H1 (cell line): ENCODE data around the gene MAPK8IP3. TPM values are rescaled to one million over a fixed set of nuclear protein-coding genes. Genes with fewer than 3 reads are reported as not detected.

ENCODE experiments used
- CTCF ChIA-PET: fragments of 300-600 bp; sonication (Branson Sonifier 250); formaldehyde crosslinking; loops from one replicate; lab custom pipeline; 2021; ENCODE audit not compliant: partially characterized antibody; lab: Charles Lee
- POLR2A ChIA-PET: fragments of 300-600 bp; sonication (Branson Sonifier 250); formaldehyde crosslinking; loops from one replicate; lab custom pipeline; 2021; ENCODE audit warnings: inconsistent platforms; ENCODE audit not compliant: partially characterized antibody; lab: Charles Lee
- DNase-seq, 2 experiments: peaks; one replicate each; pipeline versions ENCODE4 v3.0.0 to v3.0.0-alpha.2; 2010 to 2022; ENCODE audit warnings: low spot score in 2 of 2, low read depth in 1 of 2, mixed read lengths in 1 of 2
- FAIRE-seq: peaks from 2 replicates; lab custom pipeline; 2011; peaks lifted over from hg19 to GRCh38; lab: Jason Lieb, UNC
- H2AFZ ChIP-seq: 2 replicates; pipeline ENCODE4 v1.8.1; 2012; ENCODE audit warnings: low read length, inconsistent platforms
- H2AK5ac ChIP-seq: 2 replicates; pipeline ENCODE4 v1.6.1; 2013; ENCODE audit warnings: low read depth, low read length
- H2BK120ac ChIP-seq: replicated peaks from 2 replicates; pipeline ENCODE3; 2013; ENCODE audit warnings: low read depth, low read length, inconsistent platforms
- H2BK12ac ChIP-seq: 2 replicates; pipeline ENCODE4 v1.6.1; 2013; ENCODE audit warnings: low read depth, low read length
- H2BK15ac ChIP-seq: 2 replicates; pipeline ENCODE4 v1.6.1; 2013; ENCODE audit warnings: low read length
- H2BK20ac ChIP-seq: 2 replicates; pipeline ENCODE4 v1.6.1; 2013; ENCODE audit warnings: low read length
- H2BK5ac ChIP-seq: 2 replicates; pipeline ENCODE4 v1.6.1; 2013; ENCODE audit warnings: low read depth, low read length
- H3K14ac ChIP-seq: 2 replicates; pipeline ENCODE4 v1.6.1; 2013; ENCODE audit warnings: inconsistent platforms; ENCODE audit not compliant: insufficient read length
- H3K18ac ChIP-seq: 2 replicates; pipeline ENCODE4 v1.6.1; 2013; ENCODE audit warnings: low read length; ENCODE audit errors: extremely low read depth
- H3K23ac ChIP-seq: 2 replicates; pipeline ENCODE4 v1.6.1; 2013; ENCODE audit warnings: inconsistent platforms; ENCODE audit not compliant: insufficient read length
- H3K23me2 ChIP-seq: 2 replicates; pipeline ENCODE4 v1.6.1; 2013; ENCODE audit warnings: low read depth, low read length
- H3K27ac ChIP-seq: 2 replicates; pipeline ENCODE4 v1.6.1; 2011; ENCODE audit warnings: low read depth, low read length, inconsistent platforms
- H3K27me3 ChIP-seq, 4 experiments: replicated peaks in 1 of 4; 1 replicate in 1 of 4; 2 replicates in 3 of 4; pipeline versions ENCODE4 v1.6.1 to v1.8.1; 2011 to 2013; ENCODE audit warnings: low read length in 3 of 4, mild to moderate bottlenecking in 3 of 4, inconsistent platforms in 2 of 4, mixed read lengths in 2 of 4, moderate library complexity in 1 of 4; ENCODE audit not compliant: control insufficient read depth in 3 of 4, insufficient read depth in 3 of 4; ENCODE audit errors: extremely low read depth in 1 of 4
- H3K36me3 ChIP-seq, 4 experiments: 2 replicates each; pipeline versions ENCODE4 v1.6.1 to v1.8.1; 2011 to 2013; ENCODE audit warnings: mild to moderate bottlenecking in 4 of 4, low read length in 3 of 4, moderate library complexity in 2 of 4, control low read depth in 1 of 4, inconsistent platforms in 1 of 4; ENCODE audit not compliant: insufficient read depth in 4 of 4, control insufficient read depth in 2 of 4
- H3K4ac ChIP-seq: replicated peaks from 2 replicates; pipeline ENCODE3; 2013; ENCODE audit warnings: low read length, low read depth, mixed read lengths, inconsistent platforms; ENCODE audit not compliant: insufficient read length
- H3K4me1 ChIP-seq, 4 experiments: replicated peaks in 1 of 4; 1 replicate in 1 of 4; 2 replicates in 3 of 4; pipeline versions ENCODE4 v1.6.1 to v1.8.1; 2011 to 2013; ENCODE audit warnings: low read length in 3 of 4, inconsistent platforms in 2 of 4, mixed read lengths in 1 of 4; ENCODE audit not compliant: insufficient read depth in 4 of 4, control insufficient read depth in 3 of 4
- H3K4me2 ChIP-seq, 2 experiments: 2 replicates each; pipeline versions ENCODE4 v1.6.1 to v1.8.1; 2011 to 2013; ENCODE audit warnings: low read depth in 2 of 2, low read length in 2 of 2, control low read depth in 1 of 2, inconsistent platforms in 1 of 2, mild to moderate bottlenecking in 1 of 2; ENCODE audit not compliant: insufficient read depth in 1 of 2
- H3K4me3 ChIP-seq, 4 experiments: fragments of 200-600, 300-600 bp in 1 of 4; sonication (generic), shearing (Covaris generic), sonication (Bioruptor Twin) in 1 of 4; 2 replicates each; pipeline versions ENCODE4 v1.5.1 to v1.8.1; 2011 to 2016; ENCODE audit warnings: low read length in 4 of 4, low read depth in 3 of 4, control low read depth in 2 of 4, inconsistent platforms in 2 of 4, mild to moderate bottlenecking in 2 of 4, mixed read lengths in 1 of 4, moderate library complexity in 1 of 4; ENCODE audit not compliant: insufficient read depth in 2 of 4; ENCODE audit errors: extremely low read depth in 1 of 4
- H3K56ac ChIP-seq: replicated peaks from 2 replicates; pipeline ENCODE3; 2013; ENCODE audit warnings: low read depth, mild to moderate bottlenecking, mixed read lengths, low read length, inconsistent platforms; ENCODE audit not compliant: insufficient read length
- H3K79me1 ChIP-seq: 2 replicates; pipeline ENCODE4 v1.6.1; 2013; ENCODE audit warnings: low read depth, low read length, control low read depth
- H3K79me2 ChIP-seq, 2 experiments: 2 replicates each; pipeline versions ENCODE4 v1.6.1 to v1.8.1; 2012 to 2013; ENCODE audit warnings: low read length in 2 of 2, mild to moderate bottlenecking in 2 of 2, inconsistent platforms in 1 of 2; ENCODE audit not compliant: insufficient read depth in 2 of 2, control insufficient read depth in 1 of 2
- H3K9ac ChIP-seq, 4 experiments: replicated peaks in 1 of 4; 1 replicate in 1 of 4; 2 replicates in 3 of 4; pipeline versions ENCODE4 v1.6.1 to v1.8.1; 2011 to 2013; ENCODE audit warnings: low read depth in 3 of 4, low read length in 3 of 4, control low read depth in 2 of 4, mild to moderate bottlenecking in 2 of 4, moderate library complexity in 2 of 4, inconsistent platforms in 1 of 4; ENCODE audit errors: extremely low read depth in 1 of 4
- H3K9me3 ChIP-seq, 2 experiments: 2 replicates each; pipeline versions ENCODE4 v1.6.1 to v1.8.1; 2012 to 2013; ENCODE audit warnings: mild to moderate bottlenecking in 2 of 2, moderate library complexity in 2 of 2, control low read depth in 1 of 2, inconsistent platforms in 1 of 2, low read depth in 1 of 2, low read length in 1 of 2, mixed read lengths in 1 of 2; ENCODE audit not compliant: insufficient read depth in 2 of 2
- H4K20me1 ChIP-seq, 2 experiments: replicated peaks in 1 of 2; 2 replicates each; pipeline versions ENCODE3 to v1.8.1; 2011 to 2013; ENCODE audit warnings: inconsistent platforms in 2 of 2, low read length in 2 of 2, mild to moderate bottlenecking in 1 of 2; ENCODE audit not compliant: insufficient read depth in 2 of 2, control insufficient read depth in 1 of 2
- H4K5ac ChIP-seq: 2 replicates; pipeline ENCODE4 v1.6.1; 2013; ENCODE audit warnings: low read length, low read depth, mixed read lengths, inconsistent platforms; ENCODE audit not compliant: insufficient read length
- H4K8ac ChIP-seq: 2 replicates; pipeline ENCODE4 v1.8.0; 2013; ENCODE audit warnings: mild to moderate bottlenecking, moderate library complexity, low read length, inconsistent platforms; ENCODE audit not compliant: insufficient read depth; ENCODE audit errors: extremely low read depth
- H4K91ac ChIP-seq: replicated peaks from 2 replicates; pipeline ENCODE3; 2013; ENCODE audit warnings: low read length, mixed read lengths, inconsistent platforms; ENCODE audit not compliant: insufficient read length
- BCL11A ChIP-seq, 2 experiments: IDR thresholded peaks; one replicate each; pipeline ENCODE4 v1.6.1; 2011; ENCODE audit warnings: low read depth in 2 of 2, low read length in 2 of 2, mild to moderate bottlenecking in 2 of 2
- CHD1 ChIP-seq: IDR thresholded peaks from 2 replicates; pipeline ENCODE4 v1.6.1; 2012; ENCODE audit warnings: low read depth, low read length, improper control_type of control experiment
- CTBP2 ChIP-seq: IDR thresholded peaks from 2 replicates; pipeline ENCODE4 v1.7.0; 2011; ENCODE audit warnings: borderline replicate concordance, mild to moderate bottlenecking, moderate library complexity, mixed read lengths, low read length; ENCODE audit not compliant: insufficient read depth, insufficient read length
- HDAC2 ChIP-seq, 2 experiments: fragments of 300-600 bp in 1 of 2; sonication (generic) in 1 of 2; IDR thresholded peaks; 2 replicates each; pipeline ENCODE4 v1.6.1; 2011 to 2012; ENCODE audit warnings: low read depth in 2 of 2, low read length in 2 of 2, mild to moderate bottlenecking in 2 of 2, moderate library complexity in 2 of 2, borderline replicate concordance in 1 of 2, inconsistent platforms in 1 of 2
- KDM4A ChIP-seq: IDR thresholded peaks from one replicate; pipeline ENCODE4 v1.7.1; 2012; ENCODE audit warnings: low read depth, mild to moderate bottlenecking, moderate library complexity, low read length, inconsistent platforms; ENCODE audit not compliant: severe bottlenecking
- NANOG ChIP-seq: IDR thresholded peaks from 2 replicates; pipeline ENCODE4 v1.6.1; 2011; ENCODE audit warnings: low read length, low read depth, mild to moderate bottlenecking, inconsistent platforms; ENCODE audit not compliant: insufficient read depth, poor library complexity, severe bottlenecking
- NRF1 ChIP-seq: IDR thresholded peaks from 2 replicates; pipeline ENCODE4 v1.6.1; 2011; ENCODE audit warnings: mild to moderate bottlenecking, low read depth, low read length, improper control_type of control experiment
- POU5F1 ChIP-seq: IDR thresholded peaks from 2 replicates; pipeline ENCODE4 v1.6.1; 2011; ENCODE audit warnings: low read depth, mild to moderate bottlenecking, low read length, moderate library complexity
- RAD21 ChIP-seq, 2 experiments: IDR thresholded peaks in 1 of 2; conservative IDR thresholded peaks in 1 of 2; 2 replicates each; pipeline ENCODE4 v1.6.1; 2011; ENCODE audit warnings: low read depth in 2 of 2, low read length in 2 of 2, improper control_type of control experiment in 1 of 2, inconsistent platforms in 1 of 2, mild to moderate bottlenecking in 1 of 2, moderate library complexity in 1 of 2
- RNF2 ChIP-seq: fragments of 200-900, 300-1000 bp; sonication (generic); IDR thresholded peaks from 2 replicates; pipeline ENCODE4 v1.7.1; 2016; ENCODE audit warnings: borderline replicate concordance, low read depth, mild to moderate bottlenecking, antibody characterized with exemption, low read length; ENCODE audit not compliant: poor library complexity, severe bottlenecking; ENCODE audit errors: missing control alignments
- SIRT6 ChIP-seq: IDR thresholded peaks from one replicate; pipeline ENCODE4 v1.7.1; 2012; ENCODE audit warnings: low read length, inconsistent platforms
- SIX5 ChIP-seq: IDR thresholded peaks from 2 replicates; pipeline ENCODE4 v1.6.1; 2011; ENCODE audit warnings: mild to moderate bottlenecking, low read depth, low read length
- WGBS, 2 experiments: shearing (Covaris generic) in 1 of 2; methylation state at CpG; one replicate each; pipeline versions ENCODE4 v1.1.6 to v1.1.7; 2013 to 2015; ENCODE audit warnings: low lambda C conversion rate in 2 of 2, mixed read lengths in 2 of 2, inconsistent platforms in 1 of 2, low coverage in 1 of 2, missing lambda C conversion rate in 1 of 2; ENCODE audit not compliant: insufficient replicate concordance in 2 of 2, insufficient coverage in 1 of 2, insufficient read length in 1 of 2; ENCODE audit errors: extremely low coverage in 1 of 2, missing lambda C conversion rate in 1 of 2; 5-methylcytosine and 5-hydroxymethylcytosine counted together
- polyA plus RNA-seq, 7 experiments: library from polyadenylated mRNA; depleted of rRNA in 3 of 7; stranded (reverse) in 5 of 7; unstranded in 2 of 7; fragments of >200 nt in 5 of 7; fragments of 200-250 nt in 2 of 7; gene quantifications; 1 replicate in 5 of 7; 2 replicates in 1 of 7; 4 replicates in 1 of 7; pipeline versions ENCODE4 v1.2.1 to v1.2.3, GENCODE V29; 2011 to 2013; ENCODE audit warnings: missing spikeins in 2 of 7, mixed read lengths in 2 of 7
- total RNA-seq: library from RNA; stranded (reverse); fragmentation: NEBNext Ultra II Directional; extraction: Animal tissue kit (Norgen Biotek cat#: 25700); gene quantifications from 2 replicates; pipeline ENCODE4 v1.2.1, GENCODE V29; 2021

The MAPK8IP3 gene
- total and polyA plus RNA-seq, 2 of the 8 experiments (the other 6 are each of a cell fraction or from before 2014, with no cell fraction given) = 16.9 to 43.4 TPM

- CTCF ChIA-PET = interaction anchor here (0.8 to 3.3 kb wide), 12 partner anchors 9 to 74 kb away, joined by 3 to 21 read pairs (median 6); partner anchors contain the start of genes EME2, IGFALS, MAPK8IP3 and MRPS34
- Histone ChIP-seq H2AFZ (no peak overlapping the region), H2BK12ac (no peak overlapping the region), H3K27me3 (no peaks in the 10 kb centered on the region; a peak in 1 of 7 replicates), H2AK5ac (no peak overlapping the region), H3K56ac (no peak overlapping the region), H4K91ac (no peak overlapping the region), H2BK15ac (no peak overlapping the region), H3K79me1 (no peaks in the 10 kb centered on the region), H4K5ac (no peak overlapping the region), H3K36me3 (peaks cover 3 to 37% (median 7%) of the 10 kb centered on the region in 4 experiments; a peak in 4 of 8 replicates), H4K8ac (no peak overlapping the region), H3K4me1 (peaks cover 0 to 17% (median 8%) of the 10 kb centered on the region in 4 experiments; a peak in 5 of 7 replicates), H3K14ac (no peak overlapping the region), H3K9me3 (no peaks in the 10 kb centered on the region; a peak in 1 of 4 replicates), H2BK5ac (no peak overlapping the region), H3K9ac (no peak overlapping the region; a peak in 1 of 7 replicates), H3K4me2 (no peak overlapping the region; a peak in 1 of 4 replicates), H3K18ac (no peak overlapping the region), H2BK20ac (no peak overlapping the region), H3K23ac (no peak overlapping the region), H3K4ac (no peak overlapping the region), H3K27ac (no peak overlapping the region), H3K23me2 (no peaks in the 10 kb centered on the region; the same call in 1 of the 2 replicates), H3K4me3 (no peak overlapping the region), H4K20me1 (peaks cover 1 to 9% of the 10 kb centered on the region in 2 experiments), H3K79me2 (no peaks in the 10 kb centered on the region; a peak in 1 of 4 replicates), H2BK120ac (no peak overlapping the region)
- DNase-seq = no peak
- FAIRE-seq = no peak
- WGBS, 2 experiments = 93% methylated on average over 16 of the region's 21 CpGs; no CpG with 5 or more reads in 1 of the 2 experiments
- POLR2A ChIA-PET = interaction anchor here (1.3 to 13.5 kb wide), 6 partner anchors 7 to 269 kb away, joined by 3 to 246 read pairs (median 12); partner anchors contain the start of genes EME2, JPT2, MAPK8IP3 and MRPS34
- TF ChIP-seq RNF2 (no peak), KDM4A (no peak), POU5F1 (no peak), SIRT6 (no peak), HDAC2 (IDR thresholded peaks at IDR 0.05; ENCODE audit: borderline replicate concordance in 1 of 2, low read depth in 2 of 2, low read length in 2 of 2) (no peak), CHD1 (no peak), RAD21 (IDR thresholded peaks at IDR 0.05 in 1 of 2, conservative IDR thresholded peaks at IDR 0.05 in 1 of 2; ENCODE audit: low read depth in 2 of 2, low read length in 2 of 2) (no peak), NANOG (no peak), CTBP2 (no peak), SIX5 (no peak), NRF1 (no peak), BCL11A (IDR thresholded peaks at IDR 0.05; ENCODE audit: low read depth in 2 of 2, low read length in 2 of 2) (no peak)
These were observed 59.0 kb downstream of the MAPK8IP3 start for GRCh38 chr16:1764971-1765370.
